Lower lobe of right lung (tissue), 2 donors: ENCODE data around the gene SLC45A2. TPM values are rescaled to one million over a fixed set of nuclear protein-coding genes. Genes with fewer than 3 reads are reported as not detected.
"Not testable (repeated sequence)": the region's sequence is repeated elsewhere in the genome, so short reads cannot be mapped to it uniquely, and the experiment has no call there.

Experiments
- ATAC-seq, 2 donors: fragments of 200-7000 bp; cut with Tn5 transposase; one replicate each; pipeline ENCODE4 v1.9.1; 2020 to 2022; ENCODE audit warnings: mild to moderate bottlenecking in 2 of 2, moderate library complexity in 2 of 2
- DNase-seq: peaks from one replicate; pipeline ENCODE4 v3.0.0-alpha.2; 2020
- H3K27ac ChIP-seq: fragments of 200-600 bp; one replicate; pipeline ENCODE4 v1.8.0; 2022
- H3K27me3 ChIP-seq: fragments of 200-600 bp; one replicate; pipeline ENCODE4 v1.8.0; 2022; ENCODE audit warnings: low read depth
- H3K36me3 ChIP-seq: fragments of 200-600 bp; one replicate; pipeline ENCODE4 v1.8.0; 2022; ENCODE audit warnings: mild to moderate bottlenecking
- H3K4me1 ChIP-seq: fragments of 200-600 bp; one replicate; pipeline ENCODE4 v1.8.0; 2022
- H3K4me3 ChIP-seq: fragments of 200-600 bp; one replicate; pipeline ENCODE4 v1.8.0; 2022; ENCODE audit warnings: mild to moderate bottlenecking
- H3K9me3 ChIP-seq: fragments of 200-600 bp; one replicate; pipeline ENCODE4 v1.8.0; 2022
- CTCF ChIP-seq: fragments of 200-600 bp; IDR thresholded peaks from one replicate; pipeline ENCODE4 v1.8.0; 2022; ENCODE audit warnings: antibody characterized with exemption, mild to moderate bottlenecking
- intact Hi-C: fragments of 100-400 bp; cut with DNase I; formaldehyde crosslinking; loops from one replicate; pipeline ENCODE4 v1.11.0; 2022
- total RNA-seq: library from RNA; stranded (reverse); fragmentation: NEBNext Ultra II Directional; extraction: Animal tissue kit (Norgen Biotek cat#: 25700); gene quantifications from one replicate; pipeline ENCODE4 v1.2.1, GENCODE V29; 2021
- donor health status: DM: no; HTN: yes; CAD: no; lungs with severe emphysema.

Gene SLC45A2
- total RNA-seq, 1 donor from 2014 or later, result not detected

- intact Hi-C loops, result no loop called here
- H3K4me1 ChIP-seq, result no peaks in the 10 kb centered on the region
- DNase-seq (no peak), ATAC-seq (no peak)
- H3K9me3 ChIP-seq, result no peaks in the 10 kb centered on the region
- TF ChIP-seq CTCF, result no peak
- no peaks in the 10 kb centered on the region for H3K36me3 ChIP-seq
- H3K27me3 ChIP-seq, result no peaks in the 10 kb centered on the region
- H3K27ac ChIP-seq, result no peak overlapping the region
- no peak overlapping the region for H3K4me3 ChIP-seq
Observed at GRCh38 chr5:33968211-33969005, 16.1 kb downstream of the SLC45A2 start.

GRCh38 chr5:33966805-33967204 lies 17.7 kb downstream of the SLC45A2 start:
- Histone ChIP-seq H3K27me3 (no peaks in the 10 kb centered on the region), H3K4me3 (no peak overlapping the region), H3K4me1 (no peaks in the 10 kb centered on the region), H3K9me3 (no peaks in the 10 kb centered on the region), H3K27ac (no peak overlapping the region), H3K36me3 (no peaks in the 10 kb centered on the region)
- intact Hi-C loops, result no loop called here
- no peak for TF ChIP-seq CTCF
- DNase-seq (no peak), ATAC-seq (no peak)

- intact Hi-C loops, result no loop called here
- Histone ChIP-seq H3K4me3 (no peak overlapping the region), H3K9me3 (no peaks in the 10 kb centered on the region), H3K4me1 (no peaks in the 10 kb centered on the region), H3K27me3 (no peaks in the 10 kb centered on the region), H3K27ac (no peak overlapping the region), H3K36me3 (no peaks in the 10 kb centered on the region)
- no peak for TF ChIP-seq CTCF
- ATAC-seq, result no peak
- no peak for DNase-seq
Observed at GRCh38 chr5:33964132-33964700, 20.3 kb downstream of the SLC45A2 start.

- DNase-seq, result no peak
- Histone ChIP-seq H3K4me3 (no peak overlapping the region), H3K36me3 (no peaks in the 10 kb centered on the region), H3K27me3 (no peaks in the 10 kb centered on the region), H3K4me1 (no peaks in the 10 kb centered on the region), H3K9me3 (peaks cover 4% of the 10 kb centered on the region), H3K27ac (no peak overlapping the region)
- no peak for ATAC-seq
- TF ChIP-seq CTCF, result no peak
- intact Hi-C loops, result no loop called here
Observed at GRCh38 chr5:33958176-33958575, 26.3 kb downstream of the SLC45A2 start.

- no peak for TF ChIP-seq CTCF
- ATAC-seq (no peak), DNase-seq (no peak)
- H3K27ac ChIP-seq, result no peak overlapping the region
- intact Hi-C loops, result no loop called here
- no peaks in the 10 kb centered on the region for H3K4me1 ChIP-seq
- H3K4me3 ChIP-seq, result no peak overlapping the region
- peaks cover 4% of the 10 kb centered on the region for H3K9me3 ChIP-seq
- H3K27me3 ChIP-seq, result no peaks in the 10 kb centered on the region
- H3K36me3 ChIP-seq, result no peaks in the 10 kb centered on the region
Observed at GRCh38 chr5:33957577-33958150, 26.8 kb downstream of the SLC45A2 start.

- intact Hi-C loops, H3K27me3 ChIP-seq, ATAC-seq, DNase-seq, H3K36me3 ChIP-seq, H3K4me3 ChIP-seq, H3K9me3 ChIP-seq, H3K27ac ChIP-seq, H3K4me1 ChIP-seq: not testable (repeated sequence)
Observed at GRCh38 chr5:33952175-33952574, 32.3 kb downstream of the SLC45A2 start.
